GM18519 (cell line): ENCODE measurements around the gene CCDC9.
A peak's percentile ranks its signal among the peaks of the same experiment; 100 is the strongest.
"Not testable (repeated sequence)": the region's sequence is repeated elsewhere in the genome, so short reads cannot be mapped to it uniquely, and the experiment has no call there.

Experiments
- ATAC-seq: cut with Tn5 transposase; IDR thresholded peaks from one replicate; pipeline ENCODE4 v1.9.1; 2021; ENCODE audit warnings: mild to moderate bottlenecking, moderate library complexity; ENCODE audit not compliant: unreplicated experiment, low FRiP score

Gene CCDC9

GRCh38 chr19:47258895-47259555 lies 2.7 kb downstream of the CCDC9 start:
- no peak for ATAC-seq

GRCh38 chr19:47260476-47260875 lies 4.2 kb downstream of the CCDC9 start:
- no peak for ATAC-seq

DNA sequence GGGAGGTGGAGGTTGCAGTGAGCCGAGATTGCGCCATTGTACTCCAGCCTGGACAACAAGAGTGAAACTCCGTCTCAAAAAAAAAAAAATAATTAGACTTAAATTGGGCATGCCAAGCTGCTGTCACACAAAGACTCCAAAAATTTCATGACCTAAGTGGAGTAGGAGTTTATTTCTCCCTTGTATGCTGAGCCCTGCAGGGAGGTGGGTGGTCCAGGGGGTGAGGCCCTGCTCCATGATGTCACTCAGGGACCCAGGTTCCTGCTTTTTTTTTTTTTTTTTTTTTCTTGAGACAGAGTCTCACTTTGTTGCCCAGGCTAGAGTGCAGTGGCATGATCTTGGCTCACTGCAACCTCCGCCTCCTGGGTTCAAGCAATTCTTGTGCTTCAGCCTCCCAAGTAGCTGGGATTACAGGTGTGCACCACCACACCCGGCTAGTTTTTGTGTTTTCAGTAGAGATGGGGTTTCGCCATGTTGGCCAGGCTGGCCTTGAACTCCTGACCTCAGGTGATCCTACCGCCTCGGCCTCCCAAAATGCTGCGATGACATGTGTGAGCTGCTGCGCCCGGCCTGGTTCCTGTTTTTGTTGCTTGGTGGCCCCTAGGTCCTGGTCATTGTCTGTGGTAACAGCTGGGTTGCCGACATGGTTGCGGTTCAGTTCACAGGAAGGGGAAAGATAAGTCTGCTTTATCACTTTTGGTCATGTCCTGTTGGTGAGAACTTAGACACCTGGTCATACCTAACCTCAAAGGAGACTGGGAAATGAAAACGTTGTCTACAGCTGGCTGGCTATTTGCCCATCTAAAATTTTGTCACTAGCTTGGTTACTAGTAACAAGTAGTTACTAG lies 5.8 kb downstream of the CCDC9 start:
- not testable (repeated sequence) for ATAC-seq

DNA sequence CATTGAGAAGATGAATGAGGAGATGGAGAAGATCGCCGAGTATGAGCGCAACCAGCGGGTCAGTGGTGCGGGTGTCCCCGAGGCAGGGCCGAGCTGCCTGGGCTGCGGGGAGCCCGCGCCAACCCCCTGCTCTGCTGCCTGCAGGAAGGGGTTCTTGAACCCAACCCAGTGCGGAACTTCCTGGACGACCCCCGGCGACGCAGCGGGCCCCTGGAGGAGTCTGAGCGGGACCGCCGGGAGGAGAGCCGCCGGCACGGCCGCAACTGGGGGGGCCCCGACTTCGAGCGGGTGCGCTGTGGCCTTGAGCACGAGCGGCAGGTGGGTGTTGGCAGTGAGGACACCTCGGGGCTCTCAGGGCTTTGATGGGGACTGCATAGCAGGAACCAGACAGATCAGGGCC lies 8.3 kb downstream of the CCDC9 start:
- no peak for ATAC-seq

DNA sequence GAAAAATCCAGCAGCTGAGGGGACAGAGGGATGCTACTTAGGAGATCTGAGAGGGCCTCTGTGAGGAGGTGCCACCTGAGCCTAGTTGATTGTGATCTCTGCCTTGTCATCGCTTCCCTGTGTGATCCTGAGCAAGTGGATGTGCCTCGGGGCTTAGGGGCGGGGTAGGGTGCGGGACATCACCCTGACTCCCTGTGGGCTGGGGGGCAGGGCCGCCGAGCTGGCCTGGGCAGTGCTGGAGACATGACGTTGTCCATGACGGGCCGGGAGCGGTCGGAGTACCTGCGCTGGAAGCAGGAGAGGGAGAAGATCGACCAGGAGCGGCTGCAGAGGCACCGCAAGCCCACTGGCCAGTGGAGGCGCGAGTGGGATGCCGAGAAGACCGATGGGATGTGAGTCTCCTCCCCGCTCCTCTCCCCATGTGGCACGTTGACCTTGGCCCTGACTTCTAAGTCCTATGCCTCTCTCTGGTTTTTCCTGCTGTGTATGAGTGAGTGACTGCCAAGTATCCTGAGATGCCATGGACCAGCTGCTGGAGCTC lies 10.1 kb downstream of the CCDC9 start:
- no peak for ATAC-seq

GRCh38 chr19:47267350-47267759 lies 11.0 kb downstream of the CCDC9 start:
- no peak for ATAC-seq

DNA sequence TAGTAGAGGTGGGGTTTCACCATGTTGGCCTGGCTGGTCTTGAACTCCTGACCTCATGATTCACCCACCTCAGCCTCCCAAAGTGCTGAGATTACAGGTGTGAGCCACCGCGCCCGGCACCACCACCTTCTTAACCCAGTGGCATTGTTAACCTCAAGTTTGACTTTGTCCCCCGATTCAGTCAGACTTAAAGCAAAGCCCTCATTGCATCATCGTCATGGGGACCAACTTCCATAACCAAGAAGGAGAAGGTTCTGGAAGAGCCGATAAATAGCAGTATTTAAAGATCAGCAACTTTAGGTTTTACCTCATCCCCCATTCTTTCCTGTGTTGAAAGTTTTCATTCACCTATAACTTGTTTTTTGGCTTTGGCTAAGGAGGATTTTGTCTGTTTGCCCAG lies 11.7 kb downstream of the CCDC9 start:
- ATAC-seq = no peak

DNA sequence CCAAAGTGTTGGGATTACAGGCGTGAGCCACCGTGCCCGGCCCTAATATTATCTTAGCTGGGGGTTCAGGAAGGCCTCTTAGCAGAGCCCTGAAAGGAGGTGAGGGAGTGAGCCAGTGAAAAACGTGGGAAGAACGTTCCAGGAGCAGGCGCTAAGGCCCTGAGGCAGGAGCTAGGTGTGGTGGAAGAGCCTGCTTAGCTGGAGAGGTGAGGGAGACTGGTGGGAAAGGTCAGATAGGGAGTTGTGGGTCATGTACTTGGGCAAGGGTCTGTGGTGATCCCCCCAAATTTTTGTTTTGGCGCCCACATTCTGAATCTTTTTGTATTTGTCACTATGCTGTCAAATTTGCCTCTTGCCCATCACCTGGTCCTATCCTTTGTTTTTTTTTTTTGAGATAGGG lies 13.3 kb downstream of the CCDC9 start:
- no peak for ATAC-seq

GRCh38 chr19:47270408-47270807 lies 14.1 kb downstream of the CCDC9 start:
- ATAC-seq = no peak

DNA sequence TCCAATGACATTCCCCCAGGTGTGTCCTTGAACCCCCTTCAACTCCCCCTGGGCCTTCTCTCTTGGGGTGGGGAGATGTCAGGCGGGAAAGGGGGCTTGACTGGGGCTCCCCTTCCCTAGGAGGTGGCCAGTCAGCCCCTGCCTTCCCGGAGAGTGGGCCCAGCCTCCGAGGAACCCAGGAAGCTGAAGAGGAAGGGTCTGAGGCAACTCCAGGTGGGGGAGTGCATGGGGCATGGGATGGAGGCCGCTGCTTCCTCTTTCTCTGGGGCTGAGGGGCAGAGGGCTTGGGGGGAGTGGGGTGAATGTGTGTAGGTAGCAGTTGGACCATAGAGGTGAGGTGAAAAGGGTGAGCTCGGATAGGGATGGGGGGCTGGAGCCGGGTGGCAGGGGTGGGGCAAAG lies 15.6 kb downstream of the CCDC9 start:
- ATAC-seq = no peak

DNA sequence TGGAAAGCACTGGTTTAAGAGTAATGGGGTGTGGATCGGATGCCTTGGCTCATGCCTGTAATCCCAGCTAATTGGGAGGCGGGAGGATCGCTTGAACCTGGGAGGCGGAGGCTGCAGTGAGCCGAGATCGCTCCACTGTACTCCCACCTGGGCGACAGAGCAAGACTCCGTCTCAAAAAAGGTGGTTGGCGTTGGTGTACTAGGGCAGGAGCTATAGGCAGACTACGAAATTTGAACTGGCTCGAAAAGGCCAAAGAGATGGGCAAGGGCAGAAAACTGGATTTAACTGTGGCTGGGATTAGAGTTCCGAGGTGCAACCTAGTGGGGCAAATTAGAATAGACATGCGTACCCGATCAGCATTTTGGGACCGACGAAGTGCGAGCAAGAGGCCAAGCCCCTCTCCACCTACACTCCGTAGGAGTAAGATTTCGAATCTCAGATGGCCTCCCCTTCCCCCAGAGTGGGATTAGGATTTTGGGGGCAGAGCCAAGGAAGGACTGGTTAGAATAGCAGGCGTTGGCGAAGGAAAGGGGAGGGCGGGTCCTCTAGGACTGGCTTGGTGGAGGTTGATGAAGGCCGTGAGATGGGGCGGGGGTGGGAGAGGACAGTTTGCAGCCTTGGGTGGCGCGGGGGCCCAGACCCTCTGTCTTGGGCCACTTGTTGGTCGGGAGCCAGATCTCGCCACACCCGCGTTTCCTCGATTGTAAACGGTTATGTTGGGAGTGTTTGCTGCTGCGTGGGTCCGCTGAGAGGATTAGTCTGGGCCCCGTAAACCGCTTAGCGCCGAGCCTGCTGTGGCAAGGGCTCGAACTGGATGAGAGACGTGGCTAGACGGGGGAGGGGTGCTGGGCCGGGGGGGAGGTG lies 16.4 kb downstream of the CCDC9 start:
- no peak for ATAC-seq

DNA sequence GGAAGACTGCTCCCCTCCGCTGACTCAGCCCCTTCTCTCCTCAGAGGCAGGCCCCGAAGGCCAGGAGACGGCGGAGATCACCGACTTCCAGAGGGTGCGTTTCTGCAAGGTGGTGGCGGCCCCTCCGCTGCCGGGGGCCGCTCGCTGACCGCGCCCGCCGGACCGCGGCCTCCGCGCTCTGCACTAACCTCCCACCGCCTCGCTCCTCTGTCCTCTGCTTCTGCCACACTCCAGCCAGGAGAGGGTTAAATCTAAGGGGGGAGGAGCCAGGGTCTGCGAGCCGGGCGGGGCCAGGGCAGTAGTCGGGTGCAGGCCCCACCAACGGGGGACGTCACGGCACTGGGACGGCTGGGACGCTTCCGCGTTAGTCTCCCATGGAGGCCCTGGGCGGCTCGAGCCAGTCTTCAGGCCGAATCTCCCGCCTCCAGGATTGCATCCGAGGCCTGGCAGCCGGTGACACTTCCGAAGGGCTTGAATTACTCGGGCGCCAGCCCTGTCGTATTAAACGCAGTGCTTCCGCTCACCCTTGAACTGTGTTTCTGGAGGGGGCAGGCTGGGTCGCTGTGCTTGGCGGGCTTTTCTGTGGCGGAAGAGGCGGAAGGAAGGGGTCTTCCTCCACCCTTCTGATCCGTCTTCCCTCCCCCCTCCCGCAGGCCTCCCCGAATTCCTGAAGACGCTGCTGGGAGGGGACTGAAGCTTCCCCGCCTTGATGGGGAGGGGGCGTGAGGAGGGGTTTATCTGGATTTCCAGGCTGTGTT lies 17.2 kb downstream of the CCDC9 start:
- no peak for ATAC-seq

GRCh38 chr19:47274071-47274890 lies 18.0 kb downstream of the CCDC9 start, which contains the start of gene INAFM1:
INAFM1 (plus strand) TSS chr19:47274885; CDS start chr19:47274920, 35 bp downstream.
- ATAC-seq = peak; percentile 35

GRCh38 chr19:47274891-47275761 lies 18.8 kb downstream of the CCDC9 start:
- ATAC-seq = peak; percentile 16

DNA sequence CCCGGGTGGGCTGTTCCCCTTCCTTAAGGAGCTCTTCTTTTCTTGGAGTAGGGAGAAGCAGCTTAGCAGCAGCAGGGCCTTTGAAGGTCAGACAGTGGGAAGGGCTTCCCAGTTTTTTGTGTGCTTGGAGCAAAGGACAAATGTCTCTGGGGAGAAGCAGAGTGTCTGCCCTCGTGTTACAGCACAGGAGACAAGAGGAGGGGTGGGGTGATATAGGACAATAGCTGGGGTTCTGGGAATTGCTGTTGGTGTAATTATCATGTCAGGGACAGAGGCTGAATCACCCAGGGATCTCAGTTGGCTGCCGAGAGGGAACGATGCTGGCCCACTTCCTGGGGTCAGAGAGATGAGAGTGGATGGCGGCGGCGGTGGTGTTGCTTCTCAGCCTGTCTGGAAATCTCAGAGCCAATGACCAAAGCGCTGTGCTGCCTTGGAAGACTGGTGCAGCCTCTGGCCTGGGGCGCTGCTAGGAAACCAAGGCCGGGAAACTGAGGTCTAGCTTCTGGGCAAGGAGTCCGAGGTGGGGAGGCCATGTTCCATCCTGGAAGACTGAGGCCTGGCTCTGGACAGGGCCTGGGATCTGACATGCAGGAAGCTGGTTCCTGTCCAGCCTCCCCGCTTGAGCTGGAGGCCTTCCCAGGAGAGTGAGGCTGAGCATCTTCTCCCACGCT lies 19.6 kb downstream of the CCDC9 start:
- ATAC-seq = no peak

DNA sequence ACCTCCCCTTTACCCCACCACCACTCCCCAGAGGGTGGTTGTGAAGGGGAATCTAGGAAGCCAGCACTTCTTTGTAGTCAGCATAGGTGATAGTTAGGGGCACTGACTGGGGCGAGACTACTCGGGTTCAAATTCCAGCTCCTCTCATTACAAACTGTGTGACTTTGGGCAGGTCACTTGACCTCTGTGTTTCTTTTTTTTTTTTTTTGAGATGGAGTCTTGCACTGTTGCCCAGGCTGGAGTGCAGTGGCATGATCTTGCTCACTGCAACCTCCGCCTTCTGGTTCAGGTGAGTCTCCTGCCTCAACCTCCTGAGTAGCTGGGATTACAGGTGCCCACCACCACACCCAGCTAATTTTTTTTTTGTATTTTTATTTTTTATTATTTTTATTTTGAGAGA lies 20.2 kb downstream of the CCDC9 start:
- not testable (repeated sequence) for ATAC-seq

GRCh38 chr19:47280183-47280797 lies 24.0 kb downstream of the CCDC9 start:
- no peak for ATAC-seq
